T-helper 2 cell treated with Interferon-gamma antibody and Interleukin-4, amounts not matched to agents 5 μg/mL and 100 μg/mL, for 36 hours (primary cell): ENCODE results near the gene PCP2.

ENCODE experiments used
- DNase-seq: peaks from one replicate; pipeline ENCODE4 v3.0.0; 2021; ENCODE audit warnings: low spot score
- H3K27ac Mint-ChIP-seq: one replicate; pipeline ENCODE4 v1.8.0; 2021; ENCODE audit warnings: mild to moderate bottlenecking, mixed read lengths
- H3K27me3 Mint-ChIP-seq: one replicate; pipeline ENCODE4 v1.8.0; 2021; ENCODE audit warnings: low read depth, mixed read lengths
- H3K36me3 Mint-ChIP-seq: one replicate; pipeline ENCODE4 v1.8.0; 2021; ENCODE audit warnings: low read depth, mixed read lengths
- H3K4me1 Mint-ChIP-seq: one replicate; pipeline ENCODE4 v1.8.0; 2021; ENCODE audit warnings: low read depth, mixed read lengths
- H3K4me3 Mint-ChIP-seq: one replicate; pipeline ENCODE4 v1.8.0; 2022; ENCODE audit warnings: mild to moderate bottlenecking, moderate library complexity, mixed read lengths
- H3K9me3 Mint-ChIP-seq: one replicate; pipeline ENCODE4 v1.8.0; 2021; ENCODE audit warnings: mixed read lengths

Gene PCP2

GRCh38 chr19:7633698-7634097 lies at the start of gene PCP2:
TSS of gene PCP2 (minus strand) at chr19:7633719. CDS start at chr19:7633457, 262 bp downstream.
- H3K27ac Mint-ChIP-seq, result peak within 1 kb of the TSS; percentile 15
- no peaks in the 10 kb centered on the region for H3K27me3 Mint-ChIP-seq
- H3K36me3 Mint-ChIP-seq, result peaks cover 7% of the 10 kb centered on the region

GRCh38 chr19:7682175-7682855 lies 48.8 kb upstream of the PCP2 start:
- H3K4me3 Mint-ChIP-seq, result peak overlapping the region; percentile 90
- no peak for DNase-seq
- H3K9me3 Mint-ChIP-seq, result no peaks in the 10 kb centered on the region
- peaks cover 4% of the 10 kb centered on the region for H3K27me3 Mint-ChIP-seq
- peaks cover 7% of the 10 kb centered on the region for H3K36me3 Mint-ChIP-seq
- no peak overlapping the region for H3K27ac Mint-ChIP-seq
- H3K4me1 Mint-ChIP-seq, result peaks cover 17% of the 10 kb centered on the region

More at GRCh38 chr19:7633698-7634097, at the start of gene PCP2:
- H3K4me1 Mint-ChIP-seq, result peaks cover 24% of the 10 kb centered on the region
- DNase-seq, result no peak
- no peaks in the 10 kb centered on the region for H3K9me3 Mint-ChIP-seq
- H3K4me3 Mint-ChIP-seq, result no peak within 1 kb of the TSS

GRCh38 chr19:7681340-7682174 lies 48.0 kb upstream of the PCP2 start:
- peak; percentile 78 for DNase-seq
- Mint-ChIP-seq H3K27me3 (peaks cover 9% of the 10 kb centered on the region), H3K4me1 (peaks cover 22% of the 10 kb centered on the region), H3K4me3 (peak overlapping the region; percentile 90), H3K9me3 (no peaks in the 10 kb centered on the region), H3K27ac (peak overlapping the region; percentile 93), H3K36me3 (peaks cover 7% of the 10 kb centered on the region)

GRCh38 chr19:7680606-7681339 lies 47.3 kb upstream of the PCP2 start, which contains the start of gene TRAPPC5:
TSS of gene TRAPPC5 (plus strand) at chr19:7680833. CDS start at chr19:7682254, 1,421 bp downstream.
- peaks cover 25% of the 10 kb centered on the region for H3K4me1 Mint-ChIP-seq
- peak within 1 kb of the TSS; percentile 90 for H3K4me3 Mint-ChIP-seq
- H3K27me3 Mint-ChIP-seq, result peaks cover 12% of the 10 kb centered on the region
- no peaks in the 10 kb centered on the region for H3K9me3 Mint-ChIP-seq
- peak; percentile 89 for DNase-seq
- peaks cover 7% of the 10 kb centered on the region for H3K36me3 Mint-ChIP-seq
- peak within 1 kb of the TSS; percentile 93 for H3K27ac Mint-ChIP-seq

- peaks cover 13% of the 10 kb centered on the region for H3K27me3 Mint-ChIP-seq
Observed at GRCh38 chr19:7679771-7680605, 46.5 kb upstream of the PCP2 start.

GRCh38 chr19:7678971-7679751 lies 45.6 kb upstream of the PCP2 start:
- H3K36me3 Mint-ChIP-seq, result peaks cover 4% of the 10 kb centered on the region
- H3K9me3 Mint-ChIP-seq, result peaks cover under 1% of the 10 kb centered on the region
- H3K4me3 Mint-ChIP-seq, result peak overlapping the region; percentile 30
- peaks cover 16% of the 10 kb centered on the region for H3K27me3 Mint-ChIP-seq
- H3K4me1 Mint-ChIP-seq, result peaks cover 29% of the 10 kb centered on the region
- peak; percentile 67 for DNase-seq
- H3K27ac Mint-ChIP-seq, result peak overlapping the region; percentile 33

More at GRCh38 chr19:7679771-7680605, 46.5 kb upstream of the PCP2 start:
- H3K4me3 Mint-ChIP-seq, result peak overlapping the region; percentile 61
- no peak for DNase-seq
- H3K27ac Mint-ChIP-seq, result peak overlapping the region; percentile 62
- no peaks in the 10 kb centered on the region for H3K9me3 Mint-ChIP-seq
- H3K4me1 Mint-ChIP-seq, result peaks cover 27% of the 10 kb centered on the region
- peaks cover 4% of the 10 kb centered on the region for H3K36me3 Mint-ChIP-seq

GRCh38 chr19:7677669-7678311 lies 44.3 kb upstream of the PCP2 start:
- H3K36me3 Mint-ChIP-seq, result peaks cover 2% of the 10 kb centered on the region
- DNase-seq, result no peak
- H3K27ac Mint-ChIP-seq, result no peak overlapping the region
- peaks cover 16% of the 10 kb centered on the region for H3K27me3 Mint-ChIP-seq
- no peak overlapping the region for H3K4me3 Mint-ChIP-seq
- H3K9me3 Mint-ChIP-seq, result peaks cover 4% of the 10 kb centered on the region
- peaks cover 29% of the 10 kb centered on the region for H3K4me1 Mint-ChIP-seq

GRCh38 chr19:7676854-7677253 lies 43.3 kb upstream of the PCP2 start, which contains the start of gene MCEMP1:
TSS of gene MCEMP1 (plus strand) at chr19:7677090. CDS start at chr19:7677121, 31 bp downstream.
- no peak for DNase-seq
- Mint-ChIP-seq H3K27me3 (peaks cover 17% of the 10 kb centered on the region), H3K4me1 (peaks cover 28% of the 10 kb centered on the region), H3K9me3 (peaks cover 4% of the 10 kb centered on the region), H3K4me3 (peak within 1 kb of the TSS; percentile 41), H3K36me3 (no peaks in the 10 kb centered on the region), H3K27ac (no peak within 1 kb of the TSS)

GRCh38 chr19:7676376-7676775 lies 42.9 kb upstream of the PCP2 start:
- Mint-ChIP-seq H3K36me3 (no peaks in the 10 kb centered on the region), H3K4me1 (peaks cover 25% of the 10 kb centered on the region), H3K9me3 (peaks cover 4% of the 10 kb centered on the region), H3K27me3 (peaks cover 20% of the 10 kb centered on the region), H3K4me3 (peak overlapping the region; percentile 41), H3K27ac (no peak overlapping the region)
- DNase-seq, result no peak

- no peaks in the 10 kb centered on the region for H3K36me3 Mint-ChIP-seq
- H3K4me3 Mint-ChIP-seq, result no peak overlapping the region
- peaks cover 4% of the 10 kb centered on the region for H3K9me3 Mint-ChIP-seq
- no peak overlapping the region for H3K27ac Mint-ChIP-seq
- no peak for DNase-seq
- peaks cover 32% of the 10 kb centered on the region for H3K27me3 Mint-ChIP-seq
- peaks cover 25% of the 10 kb centered on the region for H3K4me1 Mint-ChIP-seq
Observed at GRCh38 chr19:7674010-7675005, 40.8 kb upstream of the PCP2 start.

GRCh38 chr19:7672522-7672921 lies 39.0 kb upstream of the PCP2 start:
- H3K4me3 Mint-ChIP-seq, result no peak overlapping the region
- DNase-seq, result no peak
- H3K4me1 Mint-ChIP-seq, result peaks cover 23% of the 10 kb centered on the region
- H3K27ac Mint-ChIP-seq, result no peak overlapping the region
- H3K27me3 Mint-ChIP-seq, result peaks cover 30% of the 10 kb centered on the region
- H3K9me3 Mint-ChIP-seq, result peaks cover 4% of the 10 kb centered on the region
- H3K36me3 Mint-ChIP-seq, result no peaks in the 10 kb centered on the region
